Measurements from ENCODE around the gene SDR42E2.
"Not testable (repeated sequence)": the region's sequence is repeated elsewhere in the genome, so short reads cannot be mapped to it uniquely, and the experiment has no call there.

GRCh38 chr16:22172642-22173041 is 10.3 kb downstream of the SDR42E2 start:
- not testable (repeated sequence) for TF ChIP-seq CTCF (IDR thresholded peaks at IDR 0.05; ENCODE audit: borderline replicate concordance, extremely low read depth, low read length, poor library complexity, severe bottlenecking); EZH2 (IDR thresholded peaks at IDR 0.05; ENCODE audit: borderline replicate concordance, low read depth, low read length, severe bottlenecking)
